M059J (cell line): Measurements from ENCODE around the gene CHRNA4. TPM values are rescaled to one million over a fixed set of nuclear protein-coding genes. Genes with fewer than 3 reads are reported as not detected.

Source experiments
- total RNA-seq: library from RNA; depleted of rRNA; stranded (reverse); fragments of >200 nt; shearing (Covaris generic); gene quantifications from 2 replicates; pipeline ENCODE4 v1.2.3, GENCODE V29; 2014; rRNA removed

CHRNA4 gene
- total RNA-seq, 1 experiment from 2014 or later = not detected

Other genes with a start within 250 kb of the CHRNA4 start
- gene YTHDF1, start 145.2 kb downstream of the CHRNA4 start, total RNA-seq = 28.4 and 41.2 TPM in 2 replicates
- gene BIRC7, start 125.4 kb downstream of the CHRNA4 start, total RNA-seq = not detected in 2 replicates
- gene NKAIN4, start 106.9 kb downstream of the CHRNA4 start, total RNA-seq = not detected in 2 replicates
- 35.3 and 78.1 TPM in 2 replicates for gene ARFGAP1, start 88.5 kb downstream of the CHRNA4 start, total RNA-seq
- not detected in 2 replicates for gene COL20A1, start 68.2 kb downstream of the CHRNA4 start, total RNA-seq
- not detected in 2 replicates for gene KCNQ2, start 111.3 kb upstream of the CHRNA4 start, total RNA-seq
- gene EEF1A2, start 137.7 kb upstream of the CHRNA4 start, total RNA-seq = 154 and 260 TPM in 2 replicates
- 263 and 328 TPM in 2 replicates for gene PPDPF, start 159.4 kb upstream of the CHRNA4 start, total RNA-seq
- not detected in 2 replicates for gene PTK6, start 176.0 kb upstream of the CHRNA4 start, total RNA-seq
- gene SRMS, start 186.4 kb upstream of the CHRNA4 start, total RNA-seq = not detected in 2 replicates
- gene FNDC11, start 192.8 kb upstream of the CHRNA4 start, total RNA-seq = not detected in 2 replicates
- gene HELZ2, start 212.9 kb upstream of the CHRNA4 start, total RNA-seq = 88.7 and 205 TPM in 2 replicates